Trophoblast cell (in vitro differentiated cells and primary cell): ENCODE data around the gene HS3ST5.
A peak's percentile ranks its signal among the peaks of the same experiment; 100 is the strongest.

Source experiments
- DNase-seq, 2 donors: peaks; one replicate each; pipeline ENCODE4 v3.0.0-alpha.2; 2016
- H2AFZ ChIP-seq: 2 replicates; pipeline ENCODE4 v1.6.1; 2013; ENCODE audit warnings: low read length, moderate library complexity, mild to moderate bottlenecking; ENCODE audit not compliant: insufficient read depth, poor library complexity
- H2AK5ac ChIP-seq: 2 replicates; pipeline ENCODE4 v1.6.1; 2013; ENCODE audit warnings: mild to moderate bottlenecking, low read length
- H2BK120ac ChIP-seq: 2 replicates; pipeline ENCODE4 v1.6.1; 2013; ENCODE audit warnings: low read length, mild to moderate bottlenecking, moderate library complexity; ENCODE audit not compliant: insufficient read depth, poor library complexity
- H2BK12ac ChIP-seq: 2 replicates; pipeline ENCODE4 v1.6.1; 2013; ENCODE audit warnings: mild to moderate bottlenecking, low read length, moderate library complexity
- H2BK5ac ChIP-seq: 2 replicates; pipeline ENCODE4 v1.6.1; 2013; ENCODE audit warnings: low read length, low read depth, moderate library complexity, mild to moderate bottlenecking; ENCODE audit not compliant: poor library complexity
- H3K14ac ChIP-seq: 2 replicates; pipeline ENCODE4 v1.6.1; 2013; ENCODE audit warnings: mild to moderate bottlenecking, low read length
- H3K18ac ChIP-seq: 2 replicates; pipeline ENCODE4 v1.6.1; 2013; ENCODE audit warnings: mild to moderate bottlenecking, low read length
- H3K23ac ChIP-seq: 2 replicates; pipeline ENCODE4 v1.6.1; 2013; ENCODE audit warnings: low read length
- H3K27ac ChIP-seq: 2 replicates; pipeline ENCODE4 v1.5.1; 2013; ENCODE audit warnings: low read depth, mild to moderate bottlenecking, inconsistent platforms, low read length, moderate library complexity
- H3K27me3 ChIP-seq: 2 replicates; pipeline ENCODE4 v1.6.1; 2013; ENCODE audit warnings: inconsistent platforms, mild to moderate bottlenecking, low read length, moderate library complexity; ENCODE audit not compliant: insufficient read depth
- H3K36me3 ChIP-seq, 2 experiments: 1 replicate in 1 of 2; 2 replicates in 1 of 2; pipeline ENCODE4 v1.6.1; 2013; ENCODE audit warnings: low read length in 2 of 2, mild to moderate bottlenecking in 2 of 2, moderate library complexity in 1 of 2; ENCODE audit not compliant: insufficient read depth in 2 of 2, control insufficient read depth in 1 of 2
- H3K4ac ChIP-seq: 2 replicates; pipeline ENCODE4 v1.6.1; 2013; ENCODE audit warnings: low read depth, mild to moderate bottlenecking, low read length, moderate library complexity
- H3K4me1 ChIP-seq, 2 experiments: 1 replicate in 1 of 2; 2 replicates in 1 of 2; pipeline ENCODE4 v1.6.1; 2013; ENCODE audit warnings: low read length in 2 of 2, mild to moderate bottlenecking in 2 of 2, moderate library complexity in 1 of 2; ENCODE audit not compliant: insufficient read depth in 2 of 2, control insufficient read depth in 1 of 2
- H3K4me2 ChIP-seq: 2 replicates; pipeline ENCODE4 v1.6.1; 2013; ENCODE audit warnings: inconsistent platforms, mild to moderate bottlenecking, low read length, moderate library complexity
- H3K4me3 ChIP-seq: 2 replicates; pipeline ENCODE4 v1.5.1; 2013; ENCODE audit warnings: mild to moderate bottlenecking, low read depth, low read length, inconsistent platforms
- H3K79me1 ChIP-seq: one replicate; pipeline ENCODE4 v1.6.1; 2013; ENCODE audit warnings: low read length
- H3K79me2 ChIP-seq: 2 replicates; pipeline ENCODE4 v1.6.1; 2013; ENCODE audit warnings: low read length, mild to moderate bottlenecking; ENCODE audit not compliant: control insufficient read depth, insufficient read depth, poor library complexity
- H3K9ac ChIP-seq: 2 replicates; pipeline ENCODE4 v1.6.1; 2013; ENCODE audit warnings: mild to moderate bottlenecking, low read length
- H3K9me3 ChIP-seq: 2 replicates; pipeline ENCODE4 v1.6.1; 2013; ENCODE audit warnings: low read depth, mild to moderate bottlenecking, control low read depth, inconsistent platforms, low read length; ENCODE audit not compliant: insufficient read depth
- H4K12ac ChIP-seq: 2 replicates; pipeline ENCODE4 v1.6.1; 2013; ENCODE audit warnings: low read depth, mild to moderate bottlenecking, low read length, moderate library complexity
- H4K8ac ChIP-seq: 2 replicates; pipeline ENCODE4 v1.6.1; 2013; ENCODE audit warnings: low read depth, mild to moderate bottlenecking, low read length, moderate library complexity
- H4K91ac ChIP-seq: one replicate; pipeline ENCODE4 v1.6.1; 2013; ENCODE audit warnings: low read depth, mild to moderate bottlenecking, low read length, moderate library complexity
- WGBS: extraction: QIAGEN DNeasy Blood & Tissue Kit; methylation state at CpG from one replicate; pipeline ENCODE4 v1.1.7; 2013; ENCODE audit warnings: missing lambda C conversion rate; ENCODE audit not compliant: insufficient read length, insufficient coverage; ENCODE audit errors: extremely low coverage; 5-methylcytosine and 5-hydroxymethylcytosine counted together

The HS3ST5 gene

DNA sequence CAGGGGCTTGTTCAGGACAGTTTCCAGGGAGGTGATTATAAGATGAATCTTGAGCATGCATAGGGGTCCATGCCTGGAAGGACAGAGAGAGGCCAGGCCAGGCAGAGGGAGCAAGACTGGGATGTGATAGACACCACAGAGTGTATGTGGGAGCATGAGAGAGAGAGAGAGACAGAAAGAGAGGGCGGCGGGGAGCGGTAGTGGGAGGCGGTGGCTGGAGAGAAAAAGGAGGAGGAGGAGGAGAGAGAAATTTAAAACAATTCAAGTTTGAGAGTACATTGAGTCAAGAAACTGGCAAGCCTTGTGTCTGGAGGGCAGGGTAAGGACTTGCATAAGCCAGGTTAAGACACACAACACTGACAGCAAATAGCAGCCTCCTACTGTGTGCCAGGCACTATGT lies 209.0 kb downstream of the HS3ST5 start:
- Histone ChIP-seq H3K27me3 (no peaks in the 10 kb centered on the region), H2AK5ac (no peak overlapping the region), H3K4me3 (no peak overlapping the region), H2BK5ac (no peak overlapping the region), H2AFZ (no peak overlapping the region), H3K79me1 (no peaks in the 10 kb centered on the region), H3K4me2 (no peak overlapping the region), H3K18ac (no peak overlapping the region), H3K36me3 (no peaks in the 10 kb centered on the region), H3K27ac (no peak overlapping the region), H3K4me1 (no peaks in the 10 kb centered on the region), H3K4ac (no peak overlapping the region), H3K9ac (no peak overlapping the region), H3K23ac (no peak overlapping the region), H4K12ac (no peak overlapping the region), H4K8ac (no peak overlapping the region), H3K9me3 (no peaks in the 10 kb centered on the region), H3K14ac (no peak overlapping the region), H2BK120ac (no peak overlapping the region), H4K91ac (no peak overlapping the region), H2BK12ac (no peak overlapping the region), H3K79me2 (no peaks in the 10 kb centered on the region)
- no CpG with 5 or more reads among the region's 4 CpGs for WGBS
- DNase-seq = no peak

DNA sequence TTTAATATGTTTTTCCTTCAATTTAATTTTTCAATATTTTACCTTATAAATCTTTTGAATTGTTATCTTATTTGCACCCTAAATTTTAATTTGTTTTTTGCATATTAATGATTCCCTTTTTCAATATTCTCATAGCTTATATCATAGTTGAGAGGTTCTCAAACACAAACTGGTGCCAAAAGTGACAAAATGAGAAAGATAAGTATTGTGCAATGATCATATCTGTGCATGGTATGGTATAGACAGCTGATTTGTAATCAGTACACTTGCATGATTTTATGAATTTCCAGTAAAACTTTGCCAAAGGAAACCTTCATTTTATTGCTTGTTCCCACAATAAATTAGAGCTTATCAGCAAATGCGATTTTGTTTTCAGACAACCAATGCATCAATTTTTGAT lies 210.9 kb downstream of the HS3ST5 start:
- no peak overlapping the region for H4K12ac ChIP-seq
- no peak overlapping the region for H2AK5ac ChIP-seq
- H3K4ac ChIP-seq = no peak overlapping the region
- no peaks in the 10 kb centered on the region for H3K79me2 ChIP-seq
- H3K79me1 ChIP-seq = no peaks in the 10 kb centered on the region
- no peak overlapping the region for H2BK120ac ChIP-seq
- no peak overlapping the region for H4K8ac ChIP-seq
- no peaks in the 10 kb centered on the region for H3K9me3 ChIP-seq
- no peak overlapping the region for H3K14ac ChIP-seq
- no peak overlapping the region for H3K4me2 ChIP-seq
- no CpG with 5 or more reads among the region's 1 CpG for WGBS
- H2BK5ac ChIP-seq = no peak overlapping the region
- no peaks in the 10 kb centered on the region for H3K4me1 ChIP-seq
- H3K27ac ChIP-seq = no peak overlapping the region
- no peak overlapping the region for H3K18ac ChIP-seq
- peak in 1 of 2 donors; percentile 2 for DNase-seq
- no peaks in the 10 kb centered on the region for H3K27me3 ChIP-seq
- no peak overlapping the region for H2BK12ac ChIP-seq
- H3K36me3 ChIP-seq = no peaks in the 10 kb centered on the region
- no peak overlapping the region for H3K4me3 ChIP-seq
- H4K91ac ChIP-seq = no peak overlapping the region
- no peak overlapping the region for H3K9ac ChIP-seq
- no peak overlapping the region for H3K23ac ChIP-seq
- no peak overlapping the region for H2AFZ ChIP-seq

DNA sequence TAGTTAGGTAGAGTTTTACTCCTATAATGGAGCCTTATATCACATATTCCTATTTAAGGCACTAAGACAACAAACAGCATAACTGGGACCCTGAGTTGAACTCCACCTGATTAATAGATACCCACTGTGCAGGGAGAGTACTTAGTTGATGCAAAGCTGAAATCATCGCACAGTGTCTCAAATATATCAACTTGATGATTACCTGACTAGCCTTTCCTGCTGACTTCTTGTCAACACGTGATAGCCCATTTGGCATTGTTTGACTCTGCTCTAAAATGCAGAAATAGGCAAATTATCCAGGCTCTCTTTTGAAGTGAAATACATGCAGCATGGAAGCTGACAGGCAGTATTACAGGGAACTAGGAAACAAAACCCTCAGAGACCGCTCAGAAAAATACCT lies 217.2 kb downstream of the HS3ST5 start:
- Histone ChIP-seq H3K18ac (no peak overlapping the region), H2BK5ac (no peak overlapping the region), H2BK120ac (no peak overlapping the region), H3K4me3 (no peak overlapping the region), H3K14ac (no peak overlapping the region), H3K27me3 (no peaks in the 10 kb centered on the region), H3K79me1 (no peaks in the 10 kb centered on the region), H2AK5ac (no peak overlapping the region), H2BK12ac (no peak overlapping the region), H3K9ac (no peak overlapping the region), H3K36me3 (no peaks in the 10 kb centered on the region), H4K91ac (no peak overlapping the region), H2AFZ (no peak overlapping the region), H3K79me2 (no peaks in the 10 kb centered on the region), H4K8ac (no peak overlapping the region), H3K4me2 (no peak overlapping the region), H3K4ac (no peak overlapping the region), H3K27ac (no peak overlapping the region), H4K12ac (no peak overlapping the region), H3K9me3 (no peaks in the 10 kb centered on the region), H3K23ac (no peak overlapping the region), H3K4me1 (peaks cover 4 to 6% of the 10 kb centered on the region in 2 experiments)
- WGBS = no CpG with 5 or more reads among the region's 3 CpGs
- DNase-seq = no peak

DNA sequence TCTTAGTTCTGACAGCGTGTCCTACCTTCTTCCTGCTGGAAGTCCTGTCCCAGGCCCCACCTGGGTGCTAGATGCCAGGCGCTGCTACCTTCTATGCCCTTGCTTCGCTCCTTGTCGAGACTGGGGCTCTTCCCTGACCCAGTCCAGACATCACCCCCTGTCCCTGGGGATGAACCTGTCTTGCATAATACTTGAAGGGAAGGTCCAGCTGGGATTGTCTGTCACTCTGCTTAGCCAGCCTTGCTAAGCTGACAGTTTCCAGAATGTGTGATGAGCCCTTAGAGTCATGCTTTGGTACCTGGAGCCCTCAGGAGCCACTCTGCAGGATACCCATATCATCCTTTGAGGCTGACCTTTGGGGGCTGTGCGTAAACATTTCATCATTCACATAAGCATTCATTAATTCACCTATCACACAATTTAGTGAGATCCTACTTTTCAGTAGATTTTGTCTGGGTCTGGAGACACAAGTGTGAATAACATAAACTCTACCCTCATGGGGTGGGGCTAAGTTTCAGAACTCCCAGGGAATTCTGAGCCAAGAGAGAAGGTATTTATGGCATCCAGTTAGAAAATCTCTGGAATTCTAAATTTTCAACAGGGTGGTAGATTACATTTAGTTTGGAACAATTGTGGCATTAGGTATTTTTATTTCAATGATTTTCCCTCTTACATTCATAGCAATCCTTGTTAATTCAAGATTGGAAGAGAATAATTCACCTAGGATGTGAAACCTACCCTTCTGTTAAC lies 220.7 kb downstream of the HS3ST5 start:
- H4K91ac ChIP-seq = no peak overlapping the region
- no peak overlapping the region for H3K4me3 ChIP-seq
- no peaks in the 10 kb centered on the region for H3K79me1 ChIP-seq
- peak overlapping the region; percentile 82 for H2BK12ac ChIP-seq
- no peak overlapping the region for H2BK5ac ChIP-seq
- peak overlapping the region; percentile 30 for H2BK120ac ChIP-seq
- H3K23ac ChIP-seq = no peak overlapping the region
- H4K12ac ChIP-seq = no peak overlapping the region
- DNase-seq = peak in 1 of 2 donors; percentile 69
- H3K27me3 ChIP-seq = no peaks in the 10 kb centered on the region
- H3K4me1 ChIP-seq = peaks cover 4 to 6% of the 10 kb centered on the region in 2 experiments
- H3K18ac ChIP-seq = no peak overlapping the region
- no peak overlapping the region for H3K4ac ChIP-seq
- no peaks in the 10 kb centered on the region for H3K79me2 ChIP-seq
- H3K14ac ChIP-seq = no peak overlapping the region
- H3K9me3 ChIP-seq = no peaks in the 10 kb centered on the region
- no peak overlapping the region for H4K8ac ChIP-seq
- no CpG with 5 or more reads among the region's 5 CpGs for WGBS
- H3K4me2 ChIP-seq = peak overlapping the region; percentile 39
- H3K27ac ChIP-seq = peak overlapping the region; percentile 17
- H3K9ac ChIP-seq = no peak overlapping the region
- no peak overlapping the region for H2AFZ ChIP-seq
- no peaks in the 10 kb centered on the region for H3K36me3 ChIP-seq
- H2AK5ac ChIP-seq = no peak overlapping the region
